NCI-H1930 (cell line): ENCODE data around the gene LMBR1L.
"Not testable (repeated sequence)": the region's sequence is repeated elsewhere in the genome, so short reads cannot be mapped to it uniquely, and the experiment has no call there.

Source experiments
- DNase-seq, 2 experiments: peaks; one replicate each; lab custom pipeline; 2025; lab: John Stamatoyannopoulos, UW

The LMBR1L gene

DNA sequence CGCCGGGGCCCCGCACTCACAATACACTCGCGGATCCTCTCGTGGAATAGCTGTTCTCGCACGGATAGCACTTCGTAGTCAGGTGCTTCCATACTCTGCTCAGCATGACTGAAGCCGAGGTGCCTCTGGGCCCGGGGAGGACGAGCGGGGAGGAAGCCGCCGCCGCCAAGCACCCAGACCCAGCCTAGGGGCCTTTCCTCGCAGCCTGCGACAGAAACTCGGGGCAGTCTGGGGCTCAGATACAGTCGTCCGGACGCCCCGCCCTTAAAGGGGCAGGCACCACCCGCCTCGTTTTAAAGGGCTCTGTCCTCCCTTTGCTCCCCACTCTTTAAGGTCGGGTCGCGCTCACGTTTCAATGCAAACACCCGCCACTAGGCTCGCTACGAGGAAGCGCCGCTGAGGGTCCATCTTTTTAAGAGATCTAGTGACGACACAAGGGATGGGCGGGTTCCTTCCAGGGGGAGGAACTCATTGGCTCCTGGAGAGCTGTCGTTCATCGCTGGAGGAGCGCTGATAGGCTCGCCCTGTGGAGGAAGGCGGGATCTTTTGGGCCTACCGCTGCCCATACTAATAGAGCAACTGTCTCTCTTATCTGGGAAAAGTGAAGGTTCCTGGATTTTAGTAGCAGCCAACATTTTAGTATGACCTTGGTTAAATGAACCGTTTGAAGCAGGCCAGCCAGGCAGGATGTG lies at the start of gene LMBR1L:
LMBR1L (minus strand) TSS at position 384 of the 692 bp plus-strand sequence; CDS start at position 92, 292 bp downstream.
- DNase-seq = peak; percentile 95 to 96

- DNase-seq = peak in 1 of 2 experiments; percentile 12
Observed at GRCh38 chr12:49160399-49160798, 49.8 kb upstream of the LMBR1L start.

GRCh38 chr12:49154221-49154620 lies 43.6 kb upstream of the LMBR1L start:
- DNase-seq = no peak

DNA sequence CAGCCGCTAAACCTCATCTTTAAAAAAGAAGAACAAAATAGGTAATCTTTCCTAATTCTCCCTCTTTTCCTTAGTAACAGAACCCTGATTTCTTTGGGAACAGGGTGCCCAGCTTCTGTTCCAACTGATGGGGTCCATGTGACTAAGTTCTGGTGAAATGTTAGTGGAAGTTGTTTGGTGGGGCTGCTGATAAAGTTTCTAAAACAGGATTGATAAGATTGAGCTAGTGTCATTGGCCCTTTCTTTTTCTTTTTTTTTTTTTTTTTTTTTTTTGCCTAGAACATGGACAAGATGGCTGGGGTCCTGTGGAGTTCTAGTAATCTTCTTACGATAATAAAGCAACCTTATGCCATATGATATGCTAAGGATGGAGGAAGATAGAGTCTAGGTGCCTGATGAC lies 36.7 kb upstream of the LMBR1L start:
- DNase-seq = no peak

- DNase-seq = no peak
Observed at GRCh38 chr12:49146406-49146805, 35.8 kb upstream of the LMBR1L start.

GRCh38 chr12:49144384-49144783 lies 33.7 kb upstream of the LMBR1L start:
- no peak for DNase-seq

DNA sequence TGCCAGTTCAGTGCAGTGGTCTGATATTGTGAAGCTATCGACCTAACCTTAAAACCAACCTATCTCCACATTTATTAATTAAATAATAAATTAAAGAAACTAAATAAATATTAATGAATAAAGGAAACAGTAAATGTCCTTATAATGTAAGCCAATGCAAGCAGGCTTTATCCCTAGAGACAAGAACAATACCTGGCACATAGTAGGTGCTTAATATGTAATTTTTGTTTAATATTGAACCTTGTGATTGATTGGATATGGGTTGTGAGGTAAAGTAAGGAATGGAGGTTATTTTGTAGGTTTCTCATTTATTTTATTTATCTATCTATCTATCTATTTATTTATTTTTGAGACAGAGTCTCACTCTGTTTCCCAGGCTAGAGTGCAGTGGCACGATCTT lies 28.4 kb upstream of the LMBR1L start:
- no peak for DNase-seq

DNA sequence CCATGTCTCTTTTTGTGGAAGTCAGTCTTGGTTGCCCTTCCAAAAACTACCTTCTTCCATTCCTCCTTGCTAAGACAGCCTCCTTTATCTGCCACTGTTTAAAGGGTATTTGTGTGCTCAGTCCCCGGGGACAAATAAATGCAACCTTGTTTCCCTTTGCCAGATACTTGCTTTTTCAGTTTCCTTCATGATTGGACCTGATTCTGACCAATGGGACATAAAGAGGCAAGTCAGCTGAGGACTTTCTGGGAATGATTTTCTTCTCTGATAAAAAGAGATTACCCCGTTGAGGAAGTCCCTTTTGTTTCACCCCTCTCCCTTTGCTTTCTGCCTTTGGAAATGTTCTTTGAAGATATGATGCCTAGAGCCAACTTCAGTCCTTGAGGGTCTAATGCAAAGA lies 27.9 kb upstream of the LMBR1L start:
- no peak for DNase-seq

DNA sequence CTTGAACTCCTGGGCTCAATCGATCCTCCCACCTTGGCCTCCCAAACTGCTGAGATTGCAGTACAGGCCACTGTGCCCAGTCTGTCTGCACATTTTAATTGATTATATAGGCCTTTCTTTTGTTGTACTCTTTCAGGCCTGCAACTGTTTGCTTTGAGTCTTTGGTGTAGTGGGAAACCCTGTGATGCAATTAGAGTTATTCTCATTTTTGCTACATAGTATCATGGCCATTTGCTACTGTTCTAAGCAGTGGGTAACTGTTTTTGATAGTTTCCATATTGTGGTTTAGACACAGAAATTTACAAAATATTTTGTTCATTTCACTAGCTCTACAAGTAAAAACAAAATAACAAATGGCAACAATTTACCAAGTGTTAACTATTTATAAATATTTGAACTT lies 26.8 kb upstream of the LMBR1L start:
- no peak for DNase-seq

GRCh38 chr12:49136997-49137396 lies 26.4 kb upstream of the LMBR1L start:
- DNase-seq = not testable (repeated sequence)

GRCh38 chr12:49133590-49133989 lies 22.9 kb upstream of the LMBR1L start:
- DNase-seq = no peak

GRCh38 chr12:49133014-49133413 lies 22.4 kb upstream of the LMBR1L start:
- DNase-seq = no peak

DNA sequence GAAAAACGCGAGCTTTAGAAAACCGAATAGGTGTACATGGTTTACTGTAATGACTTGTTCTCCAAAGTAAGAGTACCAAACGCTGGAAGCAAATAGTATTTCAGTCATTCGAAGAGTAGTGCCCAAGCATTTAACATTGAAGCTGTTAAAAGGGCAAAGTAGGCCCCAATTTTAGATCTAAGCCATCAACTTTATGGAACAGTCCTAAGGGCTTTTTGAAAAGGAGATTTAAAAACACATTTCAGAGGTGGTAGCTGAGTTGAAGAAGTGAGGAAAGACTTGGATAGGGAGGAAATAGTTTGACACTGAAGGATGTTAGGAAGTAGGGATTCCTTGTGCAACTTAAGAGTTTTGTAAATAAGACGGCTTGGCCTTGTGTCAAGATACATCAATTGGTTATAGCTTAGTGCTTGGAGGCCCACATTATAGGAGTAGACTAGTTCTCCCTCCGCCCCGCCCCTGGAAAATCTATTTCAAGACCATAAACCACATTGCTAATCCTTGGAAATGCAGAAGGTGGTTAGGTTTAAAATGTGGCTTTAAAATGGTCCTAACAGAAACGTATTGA lies 21.3 kb upstream of the LMBR1L start:
- no peak for DNase-seq

GRCh38 chr12:49131051-49131893 lies 20.6 kb upstream of the LMBR1L start, which contains the start of gene TUBA1B:
Gene TUBA1B (minus strand): TSS chr12:49131395. CDS start chr12:49131300, 95 bp downstream.
- DNase-seq = peak; percentile 86 to 93

DNA sequence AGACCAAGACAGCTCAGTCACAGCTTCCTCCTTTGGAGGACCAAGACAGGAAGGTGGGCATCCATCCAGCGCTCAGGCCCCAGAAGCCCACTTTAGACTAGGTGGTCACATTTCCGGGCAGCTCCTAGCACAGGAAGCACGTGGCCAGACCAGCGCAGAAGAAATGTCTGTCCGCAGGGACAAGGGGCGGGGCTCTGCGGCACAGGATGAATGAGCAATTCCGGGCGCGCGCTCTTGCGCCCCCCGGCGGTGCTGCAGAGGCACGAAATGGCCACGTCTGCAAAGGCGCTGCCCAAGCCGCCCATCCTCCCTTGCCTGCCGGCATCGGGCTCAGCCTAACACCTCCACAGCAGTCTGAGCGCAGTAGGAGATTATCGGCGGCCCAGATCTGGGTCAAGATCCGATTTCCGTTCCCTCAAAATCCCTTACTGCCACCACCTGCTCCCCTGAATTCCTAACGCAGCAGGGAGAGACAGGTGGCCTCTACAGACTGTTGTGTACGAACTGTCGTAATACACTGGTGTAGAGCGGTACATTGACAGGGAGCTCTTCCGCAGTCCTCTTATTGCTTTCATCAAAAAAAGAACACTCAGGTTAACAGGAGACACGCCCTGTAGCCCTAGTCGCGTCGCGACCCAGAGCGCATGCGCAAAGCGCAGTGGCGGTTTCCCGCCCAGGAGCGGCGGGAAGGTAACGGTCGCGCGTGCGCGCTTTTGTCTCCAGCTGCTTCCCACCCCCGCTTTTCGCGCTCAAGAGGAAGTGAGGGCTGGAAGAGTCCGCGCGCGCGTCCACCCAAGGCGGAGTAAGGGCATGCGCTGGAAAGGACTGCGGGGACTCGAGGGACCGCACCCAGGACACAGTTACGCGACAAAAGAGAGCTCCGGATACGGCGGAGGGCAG lies 19.8 kb upstream of the LMBR1L start:
- DNase-seq = peak; percentile 84 to 93

DNA sequence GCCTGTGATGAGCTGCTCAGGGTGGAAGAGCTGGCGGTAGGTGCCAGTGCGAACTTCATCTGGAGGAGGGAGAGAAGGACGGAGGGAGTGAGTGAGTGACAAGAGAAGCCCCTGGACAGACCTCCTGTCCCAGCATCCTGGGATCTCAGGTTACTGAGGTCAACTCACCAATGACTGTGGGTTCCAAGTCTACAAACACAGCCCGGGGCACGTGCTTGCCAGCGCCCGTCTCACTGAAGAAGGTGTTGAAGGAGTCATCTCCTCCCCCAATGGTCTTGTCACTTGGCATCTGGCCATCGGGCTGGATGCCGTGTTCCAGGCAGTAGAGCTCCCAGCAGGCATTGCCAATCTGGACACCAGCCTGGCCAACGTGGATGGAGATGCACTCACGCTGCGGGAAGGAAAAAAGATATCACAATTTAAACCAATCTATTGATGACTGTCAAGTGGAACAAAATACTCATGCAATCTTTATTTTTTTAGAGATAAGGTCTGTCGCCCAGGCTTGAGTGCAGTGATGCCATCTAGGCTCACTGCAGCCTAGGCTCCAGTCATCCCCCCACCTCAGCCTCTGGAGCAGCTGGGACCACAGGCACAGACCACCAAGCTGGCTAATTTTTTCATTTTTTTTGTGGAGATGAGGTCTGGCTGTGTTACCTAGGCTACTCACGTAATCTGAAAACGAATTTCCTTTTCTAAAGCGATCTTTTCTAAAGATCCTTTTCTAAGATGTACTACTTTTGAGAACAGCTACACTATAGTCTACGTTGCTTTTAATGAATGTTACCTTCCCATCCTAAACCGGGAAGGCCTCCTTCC lies 18.9 kb upstream of the LMBR1L start:
- no peak for DNase-seq

DNA sequence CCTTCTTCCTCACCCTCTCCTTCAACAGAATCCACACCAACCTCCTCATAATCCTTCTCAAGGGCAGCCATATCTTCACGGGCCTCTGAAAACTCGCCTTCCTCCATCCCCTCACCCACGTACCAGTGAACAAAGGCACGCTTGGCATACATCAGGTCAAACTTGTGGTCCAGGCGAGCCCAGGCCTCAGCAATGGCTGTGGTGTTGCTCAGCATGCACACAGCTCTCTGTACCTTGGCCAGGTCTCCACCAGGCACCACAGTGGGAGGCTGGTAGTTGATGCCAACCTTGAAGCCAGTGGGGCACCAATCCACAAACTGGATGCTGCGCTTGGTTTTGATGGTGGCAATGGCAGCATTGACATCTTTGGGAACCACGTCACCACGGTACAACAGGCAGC lies 17.3 kb upstream of the LMBR1L start:
- DNase-seq = not testable (repeated sequence)

- no peak for DNase-seq
Observed at GRCh38 chr12:49126852-49127763, 16.5 kb upstream of the LMBR1L start.

- peak in 1 of 2 experiments; percentile 28 for DNase-seq
Observed at GRCh38 chr12:49121047-49121696, 10.5 kb upstream of the LMBR1L start.
